WTC11 (cell line): ENCODE measurements around the gene CD28. TPM values are rescaled to one million over a fixed set of nuclear protein-coding genes. Genes with fewer than 3 reads are reported as not detected.

ENCODE experiments used
- ATAC-seq: fragments of 200-7000 bp; cut with Tn5 transposase; 2 replicates; pipeline ENCODE4 v1.10.0; 2021; ENCODE audit warnings: mild to moderate bottlenecking, moderate library complexity
- CTCF ChIA-PET: fragments of 300-600 bp; sonication (Branson Sonifier 250); formaldehyde crosslinking; loops from one replicate; lab custom pipeline; 2021; ENCODE audit warnings: antibody characterized with exemption; lab: Charles Lee
- POLR2A ChIA-PET: fragments of 350-600 bp; sonication (Branson Sonifier 250); formaldehyde crosslinking; loops from one replicate; lab custom pipeline; 2021; ENCODE audit warnings: antibody characterized with exemption; lab: Charles Lee
- DNase-seq: peaks from one replicate; pipeline ENCODE4 v3.0.0; 2021; ENCODE audit warnings: low spot score
- H3K27ac Mint-ChIP-seq: 2 replicates; pipeline ENCODE4 v1.8.0; 2021; ENCODE audit warnings: mixed read lengths
- H3K27me3 Mint-ChIP-seq: 2 replicates; pipeline ENCODE4 v1.8.0; 2021; ENCODE audit warnings: low read depth, mild to moderate bottlenecking, moderate library complexity, mixed read lengths
- H3K36me3 Mint-ChIP-seq: 2 replicates; pipeline ENCODE4 v1.8.0; 2021; ENCODE audit warnings: mixed read lengths
- H3K4me1 Mint-ChIP-seq: 2 replicates; pipeline ENCODE4 v1.8.0; 2022; ENCODE audit warnings: mixed read lengths
- H3K4me3 Mint-ChIP-seq: 2 replicates; pipeline ENCODE4 v1.8.0; 2021; ENCODE audit warnings: mild to moderate bottlenecking, moderate library complexity, mixed read lengths
- H3K9me3 Mint-ChIP-seq: 2 replicates; pipeline ENCODE4 v1.8.0; 2021; ENCODE audit warnings: mixed read lengths
- ATF3 ChIP-seq: sonication (generic); formaldehyde crosslinking; conservative IDR thresholded peaks from 2 replicates; pipeline ENCODE4 v1.8.1; 2022; ENCODE audit warnings: mild to moderate bottlenecking, missing genetic modification reagents
- ATF6 ChIP-seq: sonication (generic); formaldehyde crosslinking; IDR thresholded peaks from 2 replicates; pipeline ENCODE4 v1.8.1; 2023; ENCODE audit warnings: mild to moderate bottlenecking, missing genetic modification reagents
- CDX4 ChIP-seq: fragments of 250-450 bp; sonication (Bioruptor Pico); IDR thresholded peaks from 2 replicates; pipeline ENCODE4 v1.9.0; 2021; ENCODE audit warnings: moderate library complexity, mild to moderate bottlenecking, inconsistent platforms, borderline replicate concordance
- ELF4 ChIP-seq: sonication (generic); formaldehyde crosslinking; IDR thresholded peaks from 2 replicates; pipeline ENCODE4 v1.8.1; 2022; ENCODE audit warnings: low read depth, mild to moderate bottlenecking, moderate library complexity, missing genetic modification reagents
- FOXJ3 ChIP-seq: sonication (generic); formaldehyde crosslinking; IDR thresholded peaks from 2 replicates; pipeline ENCODE4 v1.9.0; 2021; ENCODE audit warnings: missing genetic modification reagents, mild to moderate bottlenecking, borderline replicate concordance
- FOXK1 ChIP-seq: sonication (generic); formaldehyde crosslinking; IDR thresholded peaks from 2 replicates; pipeline ENCODE4 v1.8.0; 2022; ENCODE audit warnings: mild to moderate bottlenecking, moderate library complexity, missing genetic modification reagents
- FOXP1 ChIP-seq: sonication (generic); formaldehyde crosslinking; IDR thresholded peaks from 2 replicates; pipeline ENCODE4 v1.8.0; 2022; ENCODE audit warnings: missing genetic modification reagents, mild to moderate bottlenecking, moderate library complexity, borderline replicate concordance
- GRHL2 ChIP-seq: fragments of 250-450 bp; sonication (Bioruptor Pico); IDR thresholded peaks from 2 replicates; pipeline ENCODE4 v1.8.0; 2022; ENCODE audit warnings: mild to moderate bottlenecking, moderate library complexity; ENCODE audit not compliant: insufficient replicate concordance, severe bottlenecking
- MXD4 ChIP-seq: fragments of 250-450 bp; sonication (Bioruptor Pico); IDR thresholded peaks from 2 replicates; pipeline ENCODE4 v1.8.0; 2021; ENCODE audit warnings: mild to moderate bottlenecking, moderate library complexity, borderline replicate concordance
- MYBL2 ChIP-seq: sonication (generic); formaldehyde crosslinking; IDR thresholded peaks from 2 replicates; pipeline ENCODE4 v1.8.1; 2023; ENCODE audit warnings: mild to moderate bottlenecking, moderate library complexity, missing genetic modification reagents
- NFATC4 ChIP-seq: fragments of 250-450 bp; sonication (Bioruptor Pico); IDR thresholded peaks from 2 replicates; pipeline ENCODE4 v1.9.0; 2021; ENCODE audit warnings: mild to moderate bottlenecking
- NFE2L1 ChIP-seq: sonication (generic); formaldehyde crosslinking; IDR thresholded peaks from 2 replicates; pipeline ENCODE4 v1.8.1; 2023; ENCODE audit warnings: missing genetic modification reagents
- NR2C2 ChIP-seq: sonication (generic); formaldehyde crosslinking; IDR thresholded peaks from 2 replicates; pipeline ENCODE4 v1.8.0; 2022; ENCODE audit warnings: mild to moderate bottlenecking, missing genetic modification reagents
- PREB ChIP-seq: sonication (generic); formaldehyde crosslinking; IDR thresholded peaks from 2 replicates; pipeline ENCODE4 v1.8.1; 2022; ENCODE audit warnings: mild to moderate bottlenecking, missing genetic modification reagents, moderate library complexity, borderline replicate concordance
- RELA ChIP-seq: sonication (generic); formaldehyde crosslinking; IDR thresholded peaks from 2 replicates; pipeline ENCODE4 v1.8.1; 2022; ENCODE audit warnings: missing genetic modification reagents, mild to moderate bottlenecking, borderline replicate concordance
- TCF7 ChIP-seq: sonication (generic); formaldehyde crosslinking; IDR thresholded peaks from 2 replicates; pipeline ENCODE4 v1.8.0; 2022; ENCODE audit warnings: mild to moderate bottlenecking, low read depth, missing genetic modification reagents, moderate library complexity
- TEAD4 ChIP-seq: sonication (generic); formaldehyde crosslinking; IDR thresholded peaks from 2 replicates; pipeline ENCODE4 v1.8.0; 2022; ENCODE audit warnings: mild to moderate bottlenecking, missing genetic modification reagents
- ZMAT4 ChIP-seq: fragments of 250-450 bp; sonication (Bioruptor Pico); IDR thresholded peaks from 2 replicates; pipeline ENCODE4 v1.9.0; 2021; ENCODE audit warnings: mild to moderate bottlenecking
- ZNF121 ChIP-seq: sonication (generic); formaldehyde crosslinking; IDR thresholded peaks from 2 replicates; pipeline ENCODE4 v1.8.0; 2023; ENCODE audit warnings: missing genetic modification reagents
- ZNF219 ChIP-seq: sonication (generic); formaldehyde crosslinking; IDR thresholded peaks from 2 replicates; pipeline ENCODE4 v1.8.0; 2023; ENCODE audit warnings: missing genetic modification reagents, mild to moderate bottlenecking, borderline replicate concordance
- ZNF232 ChIP-seq: sonication (generic); formaldehyde crosslinking; IDR thresholded peaks from 2 replicates; pipeline ENCODE4 v1.8.0; 2022; ENCODE audit warnings: mild to moderate bottlenecking, missing genetic modification reagents
- ZNF317 ChIP-seq: sonication (generic); formaldehyde crosslinking; IDR thresholded peaks from 2 replicates; pipeline ENCODE4 v1.8.1; 2023; ENCODE audit warnings: low read depth, mild to moderate bottlenecking, moderate library complexity, missing genetic modification reagents, borderline replicate concordance
- total RNA-seq: library from RNA; stranded (reverse); gene quantifications from 3 replicates; pipeline ENCODE4 v1.2.3, GENCODE V29; 2021

Gene CD28
- total RNA-seq, 1 experiment from 2014 or later: 0.11 TPM

- CTCF ChIA-PET: interaction anchor here (1.5 kb wide), 1 partner anchor 17 kb away, joined by 3 read pairs; no protein-coding TSS in a partner anchor
- POLR2A ChIA-PET: no interaction called here
- peaks cover 10% of the 10 kb centered on the region for H3K9me3 Mint-ChIP-seq
- no peak for DNase-seq
- no peak overlapping the region for H3K4me3 Mint-ChIP-seq
- no peak for TF ChIP-seq ZNF219 (CRISPR knock-in tag)
- TF ChIP-seq TEAD4 (CRISPR knock-in tag): no peak
- TF ChIP-seq FOXP1: no peak
- TF ChIP-seq PREB (CRISPR knock-in tag): no peak
- TF ChIP-seq ATF3 (CRISPR knock-in tag): no peak
- TF ChIP-seq RELA (CRISPR knock-in tag): no peak
- no peak for TF ChIP-seq ELF4 (CRISPR knock-in tag)
- no peak for TF ChIP-seq MXD4 (CRISPR knock-in tag)
- TF ChIP-seq NR2C2: no peak
- no peak for TF ChIP-seq NFE2L1 (CRISPR knock-in tag)
- TF ChIP-seq, all 79 proteins: peak for 0
- Mint-ChIP-seq H3K27me3 (no peaks in the 10 kb centered on the region), H3K27ac (no peak overlapping the region), H3K36me3 (no peaks in the 10 kb centered on the region), H3K4me1 (no peaks in the 10 kb centered on the region)
- ATAC-seq: no peak
These were observed 2.0 kb upstream of the CD28 start for GRCh38 chr2:203704430-203704829.

- CTCF ChIA-PET: no interaction called here
- no peaks in the 10 kb centered on the region for H3K27me3 Mint-ChIP-seq
- no peak overlapping the region for H3K4me3 Mint-ChIP-seq
- H3K36me3 Mint-ChIP-seq: no peaks in the 10 kb centered on the region
- TF ChIP-seq ZNF232 (no peak), NFE2L1 (CRISPR knock-in tag) (no peak), TCF7 (CRISPR knock-in tag) (no peak), NFATC4 (no peak), GRHL2 (no peak), FOXJ3 (CRISPR knock-in tag) (no peak), ZMAT4 (CRISPR knock-in tag) (no peak), ATF6 (no peak), ZNF317 (CRISPR knock-in tag) (no peak), FOXK1 (no peak), MXD4 (CRISPR knock-in tag) (no peak)
- TF ChIP-seq, all 79 proteins: peak for 0
- no peak for DNase-seq
- peaks cover 10% of the 10 kb centered on the region for H3K9me3 Mint-ChIP-seq
- POLR2A ChIA-PET: no interaction called here
- H3K27ac Mint-ChIP-seq: no peak overlapping the region
- ATAC-seq: no peak
- no peaks in the 10 kb centered on the region for H3K4me1 Mint-ChIP-seq
These were observed 1.3 kb upstream of the CD28 start for GRCh38 chr2:203705178-203705577.

- Mint-ChIP-seq H3K27ac (no peak overlapping the region), H3K9me3 (peaks cover 10% of the 10 kb centered on the region), H3K4me1 (no peaks in the 10 kb centered on the region), H3K36me3 (no peaks in the 10 kb centered on the region), H3K27me3 (no peaks in the 10 kb centered on the region)
- POLR2A ChIA-PET: no interaction called here
- no peak for TF ChIP-seq CDX4 (CRISPR knock-in tag)
- TF ChIP-seq ZNF121: no peak
- no peak for TF ChIP-seq MYBL2
- TF ChIP-seq, all 79 proteins: peak for 0
- ATAC-seq (no peak), DNase-seq (no peak)
- CTCF ChIA-PET: no interaction called here
- H3K4me3 Mint-ChIP-seq: no peak overlapping the region
These were observed 1.1 kb downstream of the CD28 start for GRCh38 chr2:203707530-203707929.
